HG02610 (cell line): Measurements from ENCODE around the gene ABITRAM.

ENCODE experiments used
- ATAC-seq: cut with Tn5 transposase; IDR thresholded peaks from one replicate; pipeline ENCODE4 v1.9.1; 2021; ENCODE audit warnings: mild to moderate bottlenecking, moderate library complexity; ENCODE audit not compliant: unreplicated experiment

ABITRAM gene

GRCh38 chr9:108983885-108984284, 49.7 kb downstream of the ABITRAM start:
- no peak for ATAC-seq
